HEK293T (cell line): ENCODE data around the gene ACD.

ENCODE experiments used
- CTBP1 ChIP-seq: fragments of 450-650 bp; IDR thresholded peaks from 2 replicates; pipeline ENCODE4 v1.6.1; 2016; ENCODE audit warnings: borderline replicate concordance
- FOXA1 ChIP-seq: fragments of 450-650 bp; IDR thresholded peaks from 2 replicates; pipeline ENCODE4 v1.6.1; 2016; ENCODE audit warnings: mild to moderate bottlenecking
- FOXK2 ChIP-seq: fragments of 450-650 bp; IDR thresholded peaks from 2 replicates; pipeline ENCODE4 v1.6.1; 2016; ENCODE audit warnings: mild to moderate bottlenecking
- FOXM1 ChIP-seq: fragments of 450-650 bp; IDR thresholded peaks from 2 replicates; pipeline ENCODE4 v1.6.1; 2017; ENCODE audit warnings: mild to moderate bottlenecking, borderline replicate concordance
- HDGF ChIP-seq: fragments of 450-650 bp; IDR thresholded peaks from 2 replicates; pipeline ENCODE4 v1.6.1; 2017; ENCODE audit warnings: antibody characterized with exemption, borderline replicate concordance
- LEF1 ChIP-seq: fragments of 450-650 bp; IDR thresholded peaks from 2 replicates; pipeline ENCODE4 v1.6.1; 2017; ENCODE audit warnings: mild to moderate bottlenecking, borderline replicate concordance
- SUZ12 ChIP-seq: fragments of 450-650 bp; IDR thresholded peaks from 2 replicates; pipeline ENCODE4 v1.6.1; 2016; ENCODE audit warnings: mild to moderate bottlenecking
- TARDBP ChIP-seq: fragments of 450-650 bp; IDR thresholded peaks from 2 replicates; pipeline ENCODE4 v1.6.1; 2016
- ZNF384 ChIP-seq: fragments of 450-650 bp; IDR thresholded peaks from 2 replicates; pipeline ENCODE4 v1.6.1; 2016

DNA sequence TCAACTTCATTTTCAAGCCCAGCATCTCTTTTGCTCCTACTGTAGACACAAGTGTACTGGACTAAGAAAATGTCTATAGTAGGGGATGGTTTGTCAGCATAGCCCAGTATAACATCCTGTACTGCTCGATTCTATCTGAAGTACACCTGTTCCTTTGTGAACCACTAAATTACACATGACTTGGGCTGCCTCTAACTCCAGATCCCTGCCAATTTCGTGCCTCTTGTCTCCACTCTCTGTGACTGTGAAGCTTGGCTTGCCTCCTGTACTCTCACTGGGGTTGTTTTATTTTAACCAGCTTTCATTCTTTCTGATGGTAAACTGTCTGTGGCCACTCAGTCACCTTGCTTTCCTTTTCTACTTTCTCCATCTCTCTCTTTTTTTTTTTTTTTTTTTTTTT, 34.6 kb upstream of the ACD start:
- TF ChIP-seq LEF1 (no peak), SUZ12 (no peak), HDGF (no peak), TARDBP (no peak), FOXK2 (no peak), FOXM1 (no peak), CTBP1 (no peak), FOXA1 (no peak), ZNF384 (no peak)
